HG03460 (cell line): ENCODE data around the gene ZMYM4.
"Not testable (repeated sequence)": the region's sequence is repeated elsewhere in the genome, so short reads cannot be mapped to it uniquely, and the experiment has no call there.

Experiments
- ATAC-seq: cut with Tn5 transposase; IDR thresholded peaks from one replicate; pipeline ENCODE4 v1.9.1; 2021; ENCODE audit not compliant: unreplicated experiment

The ZMYM4 gene

GRCh38 chr1:35268282-35269200, at the start of gene ZMYM4:
TSS of gene ZMYM4 (plus strand) at chr1:35268709. CDS start at chr1:35269047, 338 bp downstream.
- peak; percentile 93 for ATAC-seq

GRCh38 chr1:35220976-35221375, 47.5 kb upstream of the ZMYM4 start:
- no peak for ATAC-seq

- no peak for ATAC-seq
These were observed 46.0 kb upstream of the ZMYM4 start for GRCh38 chr1:35222322-35223083.

- no peak for ATAC-seq
These were observed 45.4 kb upstream of the ZMYM4 start for GRCh38 chr1:35223084-35223630.

GRCh38 chr1:35226546-35226945, 42.0 kb upstream of the ZMYM4 start:
- ATAC-seq = no peak

GRCh38 chr1:35229587-35230360, 38.7 kb upstream of the ZMYM4 start:
- ATAC-seq = no peak

GRCh38 chr1:35231287-35231686, 37.2 kb upstream of the ZMYM4 start:
- no peak for ATAC-seq

GRCh38 chr1:35236772-35237171, 31.7 kb upstream of the ZMYM4 start:
- not testable (repeated sequence) for ATAC-seq

- no peak for ATAC-seq
These were observed 24.8 kb upstream of the ZMYM4 start for GRCh38 chr1:35243691-35244090.

- no peak for ATAC-seq
These were observed 21.3 kb upstream of the ZMYM4 start for GRCh38 chr1:35247256-35247655.

- ATAC-seq = no peak
These were observed 14.6 kb upstream of the ZMYM4 start for GRCh38 chr1:35253941-35254340.

GRCh38 chr1:35255276-35255675, 13.2 kb upstream of the ZMYM4 start:
- ATAC-seq = no peak

- ATAC-seq = no peak
These were observed 8.9 kb upstream of the ZMYM4 start for GRCh38 chr1:35259561-35259960.

GRCh38 chr1:35261412-35262120, 6.9 kb upstream of the ZMYM4 start:
- no peak for ATAC-seq

GRCh38 chr1:35264035-35264434, 4.5 kb upstream of the ZMYM4 start:
- ATAC-seq = no peak

- ATAC-seq = no peak
These were observed 3.6 kb upstream of the ZMYM4 start for GRCh38 chr1:35264871-35265270.

- no peak for ATAC-seq
These were observed 2.2 kb upstream of the ZMYM4 start for GRCh38 chr1:35266306-35266705.

- ATAC-seq = no peak
These were observed 886 bp downstream of the ZMYM4 start for GRCh38 chr1:35269201-35269988.

GRCh38 chr1:35269989-35270289, 1.4 kb downstream of the ZMYM4 start:
- ATAC-seq = no peak

- ATAC-seq = no peak
These were observed 2.3 kb downstream of the ZMYM4 start for GRCh38 chr1:35270836-35271235.
